ENCODE measurements around the gene SLC25A3. TPM values are rescaled to one million over a fixed set of nuclear protein-coding genes. Genes with fewer than 3 reads are reported as not detected.

The SLC25A3 gene
- total and polyA plus RNA-seq, 9 of the 15 experiments (the other 6 are each of a cell fraction or from before 2014, with no cell fraction given) = 264 to 766 (median 495) TPM

DNA sequence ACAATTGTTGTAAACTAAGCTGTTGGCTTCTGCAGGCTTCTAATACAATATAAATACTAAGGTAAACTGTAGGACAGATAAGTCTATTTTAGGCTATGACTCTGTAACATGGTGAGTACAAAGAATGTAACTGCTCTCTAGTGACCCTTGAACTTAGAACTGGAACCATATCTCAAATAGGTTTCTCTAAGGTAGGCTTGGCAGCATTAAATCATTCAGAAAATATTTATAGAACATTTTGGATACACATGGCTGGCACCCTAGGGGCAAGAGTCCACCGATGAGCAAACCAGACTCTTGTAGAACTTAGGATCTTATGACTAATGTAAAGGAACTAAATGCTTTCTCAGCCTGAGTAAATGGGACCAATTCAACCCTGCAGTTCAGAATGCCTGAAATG is 19.4 kb upstream of the SLC25A3 start:
- Histone ChIP-seq H3K36me3 (ENCODE audit: control insufficient read depth, insufficient read depth, low read length) (no peaks in the 10 kb centered on the region), H3K9me3 (replicated peaks; ENCODE audit: control insufficient read depth, insufficient read depth, low read depth, low read length) (no peaks in the 10 kb centered on the region), H3K27ac (ENCODE audit: extremely low read depth, low read depth, low read length) (no peak overlapping the region), H3K79me2 (ENCODE audit: control insufficient read depth, insufficient read depth, low read length) (no peaks in the 10 kb centered on the region), H3K4me1 (replicated peaks in 1 of 2; ENCODE audit: control insufficient read depth in 2 of 2, insufficient read depth in 2 of 2, low read length in 2 of 2) (peaks cover 0 to 8% of the 10 kb centered on the region in 2 experiments; a peak in 3 of 5 replicates), H3K4me2 (ENCODE audit: insufficient read depth, low read length) (no peak overlapping the region), H3K9me1 (ENCODE audit: control insufficient read depth, insufficient read depth, low read length) (no peaks in the 10 kb centered on the region), H3K9ac (ENCODE audit: insufficient read depth in 1 of 2, low read depth in 2 of 2, low read length in 2 of 2) (no peak overlapping the region), H4K20me1 (replicated peaks; ENCODE audit: control insufficient read depth, insufficient read depth, low read length) (no peaks in the 10 kb centered on the region), H3K4me3 (no peak overlapping the region), H2AFZ (ENCODE audit: low read depth, low read length) (peak overlapping the region; percentile 27; the same call in 1 of the 2 replicates), H3K27me3 (ENCODE audit: control insufficient read depth in 2 of 2, insufficient read depth in 2 of 2, low read length in 2 of 2) (no peaks in the 10 kb centered on the region)
- intact Hi-C loops (cut with micrococcal nuclease) (no loop called here), in situ Hi-C loops (cut with MboI) (no loop called here)
- FAIRE-seq (no peak), DNase-seq (ENCODE audit: extremely low read depth in 1 of 4, low spot score in 3 of 4) (no peak), ATAC-seq (no peak)
- TF ChIP-seq KAT2B (IDR thresholded peaks at IDR 0.05; ENCODE audit: low read depth, low read length) (no peak), MEF2A (IDR thresholded peaks at IDR 0.05; ENCODE audit: control insufficient read depth, low read depth, low read length) (peak; percentile 73; the same call in 1 of the 2 replicates), MAFK (IDR thresholded peaks at IDR 0.05; ENCODE audit: low read length) (no peak)
- TF ChIP-seq, protein P1, sequence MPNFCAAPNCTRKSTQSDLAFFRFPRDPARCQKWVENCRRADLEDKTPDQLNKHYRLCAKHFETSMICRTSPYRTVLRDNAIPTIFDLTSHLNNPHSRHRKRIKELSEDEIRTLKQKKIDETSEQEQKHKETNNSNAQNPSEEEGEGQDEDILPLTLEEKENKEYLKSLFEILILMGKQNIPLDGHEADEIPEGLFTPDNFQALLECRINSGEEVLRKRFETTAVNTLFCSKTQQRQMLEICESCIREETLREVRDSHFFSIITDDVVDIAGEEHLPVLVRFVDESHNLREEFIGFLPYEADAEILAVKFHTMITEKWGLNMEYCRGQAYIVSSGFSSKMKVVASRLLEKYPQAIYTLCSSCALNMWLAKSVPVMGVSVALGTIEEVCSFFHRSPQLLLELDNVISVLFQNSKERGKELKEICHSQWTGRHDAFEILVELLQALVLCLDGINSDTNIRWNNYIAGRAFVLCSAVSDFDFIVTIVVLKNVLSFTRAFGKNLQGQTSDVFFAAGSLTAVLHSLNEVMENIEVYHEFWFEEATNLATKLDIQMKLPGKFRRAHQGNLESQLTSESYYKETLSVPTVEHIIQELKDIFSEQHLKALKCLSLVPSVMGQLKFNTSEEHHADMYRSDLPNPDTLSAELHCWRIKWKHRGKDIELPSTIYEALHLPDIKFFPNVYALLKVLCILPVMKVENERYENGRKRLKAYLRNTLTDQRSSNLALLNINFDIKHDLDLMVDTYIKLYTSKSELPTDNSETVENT (CRISPR knock-in tag; IDR thresholded peaks at IDR 0.05) = no peak
- ChIA-PET CTCF (ENCODE audit: low intra/inter-chr PET ratio) (no interaction called here), POLR2A (interaction anchor here (1.1 kb wide), 1 partner anchor 19 kb away, joined by 3 read pairs; the partner anchor contains the start of gene SLC25A3)
- 58% methylated on average over 1 of the region's 1 CpG for WGBS (ENCODE audit: insufficient coverage, low coverage, missing lambda C conversion rate)
- BruUV-seq (replicated peaks) = no TSS peak

Data from K562 (cell line).